ENCODE results near the gene KLF2.

KLF2 gene

DNA sequence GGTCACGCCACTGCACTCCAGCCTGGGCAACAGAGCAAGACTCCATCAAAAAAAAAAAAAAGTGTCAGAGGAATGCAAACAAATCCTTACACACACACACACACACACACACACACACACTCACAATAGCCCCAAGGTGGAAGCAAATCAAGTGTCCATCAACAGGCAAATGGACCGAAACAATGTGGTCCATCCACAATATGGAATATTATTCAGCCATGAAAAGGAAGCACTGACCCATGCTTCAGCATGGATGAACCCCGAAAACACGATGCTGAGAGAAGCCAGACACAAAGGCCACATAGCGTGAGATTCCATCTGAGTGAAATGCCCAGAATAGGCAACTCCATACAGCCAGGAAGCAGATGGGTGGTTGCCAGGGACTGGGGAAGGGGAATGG, 16.5 kb upstream of the KLF2 start:
- DNase-seq = no peak

DNA sequence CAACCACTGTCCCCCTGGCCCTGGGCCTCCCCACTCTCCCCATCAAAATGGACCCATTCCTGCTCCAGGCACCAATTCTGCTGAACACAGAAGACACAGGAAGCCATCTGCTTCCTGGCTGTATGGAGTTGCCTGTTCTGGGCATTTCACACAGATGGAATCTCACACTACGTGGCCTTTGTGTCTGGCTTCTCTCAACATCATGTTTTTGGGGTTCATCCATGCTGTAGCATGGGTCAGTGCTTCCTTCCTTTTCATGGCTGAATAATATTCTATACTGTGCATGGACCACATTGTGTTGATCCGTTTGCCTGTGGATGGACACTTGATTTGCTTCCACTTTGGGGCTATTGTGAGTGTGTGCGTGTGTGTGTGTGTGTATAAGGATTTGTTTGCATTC, 15.0 kb upstream of the KLF2 start:
- no peak for DNase-seq

DNA sequence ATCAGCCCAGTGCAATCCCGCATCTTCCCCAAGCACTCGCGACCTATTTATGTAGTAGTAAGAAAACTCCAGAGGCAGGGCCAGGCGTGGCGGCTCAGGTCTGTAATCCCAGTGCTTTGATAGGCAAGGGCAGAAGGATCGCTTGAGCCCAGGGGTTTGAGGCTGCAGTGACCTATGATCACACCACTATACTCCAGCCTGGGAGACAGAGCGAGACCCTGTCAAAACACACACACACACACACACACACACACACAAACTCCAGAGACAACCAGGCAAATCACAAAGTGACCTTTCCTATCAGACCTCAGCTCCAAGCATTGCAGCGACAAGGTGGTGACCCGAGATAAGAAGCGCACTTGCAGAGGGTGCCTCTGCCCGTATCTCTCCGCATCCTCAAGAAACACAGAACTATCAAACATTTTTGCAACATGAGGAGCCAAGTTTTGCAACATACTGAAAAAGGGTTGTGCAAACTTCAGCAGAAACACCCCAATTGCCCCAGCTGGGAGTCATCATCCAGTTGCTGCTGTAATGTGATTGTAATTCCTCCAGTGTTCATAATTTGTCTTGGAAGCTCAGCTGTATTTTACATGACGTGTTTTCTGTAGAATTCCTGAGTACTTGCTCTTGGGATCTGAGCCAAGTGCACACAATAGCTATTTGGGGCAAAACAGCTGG, 8.7 kb upstream of the KLF2 start:
- DNase-seq = no peak

DNA sequence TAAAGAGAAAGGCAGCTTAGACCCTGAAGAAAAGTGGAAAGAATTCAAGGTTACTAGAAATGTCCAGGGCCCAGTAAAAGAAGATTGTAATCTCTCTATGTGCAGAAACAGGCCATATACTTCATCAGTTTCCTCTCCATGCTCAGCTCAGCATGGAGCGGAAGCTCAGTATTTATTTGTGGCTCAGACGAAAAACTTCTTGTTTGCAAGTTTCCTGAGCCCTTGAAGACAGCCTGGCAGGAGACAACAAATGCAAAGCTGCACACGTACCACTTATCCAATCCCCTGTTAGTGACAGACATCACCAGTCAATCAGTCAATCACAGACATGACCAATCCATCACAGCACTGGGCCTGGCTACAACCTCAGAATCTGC, 8.1 kb upstream of the KLF2 start:
- DNase-seq = no peak

DNA sequence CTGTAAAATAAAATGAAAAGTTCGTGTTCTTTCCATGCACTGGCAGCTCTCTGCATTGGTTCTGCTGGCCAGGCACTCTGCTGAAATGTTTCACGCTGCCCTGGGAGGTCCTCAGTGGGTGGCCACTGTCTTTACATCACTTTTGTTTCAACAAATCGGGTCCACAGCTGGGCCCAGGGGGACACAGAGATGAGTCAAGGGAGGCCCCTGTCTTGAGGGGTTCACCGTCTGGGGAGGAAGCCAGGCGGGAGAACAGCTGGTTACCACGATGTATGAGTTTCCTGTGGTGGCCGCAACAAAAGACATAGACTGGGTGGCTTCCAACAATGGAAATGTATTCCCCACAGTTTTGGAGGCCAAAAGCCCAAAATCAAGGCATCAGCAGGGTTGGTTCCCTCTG, 5.1 kb upstream of the KLF2 start:
- DNase-seq = no peak

DNA sequence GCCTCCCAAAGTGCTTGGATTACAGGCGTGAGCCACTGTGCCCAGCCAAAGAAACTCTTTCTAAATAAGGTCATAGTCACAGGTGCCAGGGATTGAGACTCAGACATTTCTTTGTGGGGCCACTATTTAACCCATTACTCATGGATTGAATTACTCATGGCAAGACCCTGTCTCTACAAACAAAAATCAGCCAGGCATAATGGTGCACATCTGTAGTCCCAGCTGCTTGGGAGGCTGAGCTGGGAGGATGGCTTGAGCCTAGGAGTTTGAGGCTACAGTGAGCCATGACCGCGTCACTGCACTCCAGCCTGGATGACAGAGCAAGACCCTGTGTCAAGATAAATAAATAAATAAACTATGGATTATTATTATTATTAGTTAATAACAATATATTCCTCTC, 3.6 kb upstream of the KLF2 start:
- no peak for DNase-seq

DNA sequence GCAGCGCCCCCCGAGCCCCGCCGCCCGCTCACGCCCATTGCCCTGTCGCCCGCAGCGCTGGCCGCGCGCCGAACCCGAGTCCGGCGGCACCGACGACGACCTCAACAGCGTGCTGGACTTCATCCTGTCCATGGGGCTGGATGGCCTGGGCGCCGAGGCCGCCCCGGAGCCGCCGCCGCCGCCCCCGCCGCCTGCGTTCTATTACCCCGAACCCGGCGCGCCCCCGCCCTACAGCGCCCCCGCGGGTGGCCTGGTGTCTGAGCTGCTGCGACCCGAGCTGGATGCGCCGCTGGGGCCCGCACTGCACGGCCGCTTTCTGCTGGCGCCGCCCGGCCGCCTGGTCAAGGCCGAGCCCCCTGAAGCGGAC, 518 bp downstream of the KLF2 start:
- no peak for DNase-seq

DNA sequence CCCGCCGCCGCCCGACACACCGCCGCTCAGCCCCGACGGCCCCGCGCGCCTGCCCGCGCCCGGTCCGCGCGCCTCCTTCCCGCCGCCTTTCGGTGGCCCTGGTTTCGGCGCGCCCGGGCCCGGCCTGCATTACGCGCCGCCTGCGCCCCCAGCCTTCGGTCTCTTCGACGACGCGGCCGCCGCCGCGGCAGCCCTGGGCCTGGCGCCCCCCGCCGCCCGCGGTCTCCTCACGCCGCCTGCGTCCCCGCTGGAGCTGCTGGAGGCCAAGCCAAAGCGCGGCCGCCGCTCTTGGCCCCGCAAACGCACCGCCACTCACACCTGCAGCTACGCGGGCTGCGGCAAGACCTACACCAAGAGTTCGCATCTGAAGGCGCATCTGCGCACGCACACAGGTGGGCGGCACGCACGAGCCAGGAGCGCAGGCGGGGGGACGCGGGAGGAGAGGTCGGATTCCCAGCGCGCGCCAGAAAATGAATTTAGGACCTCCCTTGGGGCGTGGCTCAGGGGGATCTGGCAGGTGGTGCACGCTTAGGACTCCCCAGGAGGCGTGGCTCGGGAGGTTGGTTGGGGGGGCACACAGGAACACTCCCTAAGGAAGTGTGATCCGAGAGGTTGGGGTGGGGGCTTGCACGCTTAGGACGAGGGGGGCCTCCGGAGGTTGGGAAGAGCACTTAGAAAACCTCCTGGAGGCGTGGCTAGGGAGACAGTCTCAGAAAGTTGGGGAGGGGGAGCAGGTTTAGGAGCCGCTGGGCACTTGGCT, 1.2 kb downstream of the KLF2 start:
- peak; percentile 46 for DNase-seq

DNA sequence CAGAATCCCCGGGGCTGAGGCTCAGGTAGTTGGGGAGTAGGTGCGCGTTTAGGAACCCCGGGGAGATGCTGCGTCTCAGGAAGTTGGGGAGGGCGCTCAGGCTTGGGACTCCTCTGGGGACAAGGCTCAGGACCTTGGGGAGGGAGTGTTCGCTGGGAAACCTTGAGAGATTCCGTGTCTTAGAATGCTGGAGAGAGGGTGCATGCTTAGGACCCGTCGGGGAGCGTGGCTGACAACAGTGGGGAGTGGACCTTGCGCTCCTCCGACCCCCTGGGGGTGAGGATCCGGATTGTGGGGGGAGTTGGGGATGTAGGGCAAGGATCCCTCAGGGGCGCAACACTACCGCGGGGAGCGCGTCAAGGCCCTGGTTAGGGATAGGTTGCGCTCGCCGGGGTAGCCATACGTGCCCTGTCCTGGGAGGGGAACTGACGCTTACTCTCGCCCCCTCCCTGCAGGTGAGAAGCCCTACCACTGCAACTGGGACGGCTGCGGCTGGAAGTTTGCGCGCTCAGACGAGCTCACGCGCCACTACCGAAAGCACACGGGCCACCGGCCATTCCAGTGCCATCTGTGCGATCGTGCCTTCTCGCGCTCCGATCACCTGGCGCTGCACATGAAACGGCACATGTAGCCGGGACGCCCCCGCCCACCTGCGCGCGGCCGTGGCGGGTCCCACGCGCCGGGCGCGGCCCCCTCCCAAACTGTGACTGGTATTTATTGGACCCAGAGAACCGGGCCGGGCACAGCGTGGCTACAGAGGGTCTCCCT, 2.0 kb downstream of the KLF2 start:
- no peak for DNase-seq

DNA sequence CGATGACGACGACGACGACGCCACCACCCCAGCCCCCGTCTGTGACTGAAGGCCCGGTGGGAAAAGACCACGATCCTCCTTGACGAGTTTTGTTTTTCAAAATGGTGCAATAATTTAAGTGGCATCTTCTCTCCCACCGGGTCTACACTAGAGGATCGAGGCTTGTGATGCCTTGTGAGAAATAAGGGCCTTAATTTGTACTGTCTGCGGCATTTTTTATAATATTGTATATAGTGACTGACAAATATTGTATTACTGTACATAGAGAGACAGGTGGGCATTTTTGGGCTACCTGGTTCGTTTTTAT, 2.5 kb downstream of the KLF2 start:
- DNase-seq = no peak

DNA sequence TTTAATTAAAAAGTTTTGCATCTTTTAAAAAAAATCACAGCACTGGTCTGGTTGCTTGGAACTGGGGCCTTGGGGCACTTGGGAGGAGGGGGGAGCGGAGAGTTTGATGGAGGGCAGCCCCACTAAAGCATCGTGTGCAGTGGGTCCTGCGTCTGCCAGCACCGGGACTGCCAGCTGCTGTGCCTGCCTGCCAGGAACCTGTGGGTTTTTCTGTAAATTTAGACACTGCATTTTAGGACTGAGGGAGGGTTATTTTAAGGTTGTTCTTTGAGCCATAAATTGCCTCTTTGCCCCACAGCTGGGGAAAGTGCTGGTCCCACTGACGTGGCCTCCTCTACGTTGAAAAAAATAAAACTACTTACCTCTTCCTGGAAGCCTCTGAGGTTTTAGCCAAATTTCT, 2.9 kb downstream of the KLF2 start:
- no peak for DNase-seq

DNA sequence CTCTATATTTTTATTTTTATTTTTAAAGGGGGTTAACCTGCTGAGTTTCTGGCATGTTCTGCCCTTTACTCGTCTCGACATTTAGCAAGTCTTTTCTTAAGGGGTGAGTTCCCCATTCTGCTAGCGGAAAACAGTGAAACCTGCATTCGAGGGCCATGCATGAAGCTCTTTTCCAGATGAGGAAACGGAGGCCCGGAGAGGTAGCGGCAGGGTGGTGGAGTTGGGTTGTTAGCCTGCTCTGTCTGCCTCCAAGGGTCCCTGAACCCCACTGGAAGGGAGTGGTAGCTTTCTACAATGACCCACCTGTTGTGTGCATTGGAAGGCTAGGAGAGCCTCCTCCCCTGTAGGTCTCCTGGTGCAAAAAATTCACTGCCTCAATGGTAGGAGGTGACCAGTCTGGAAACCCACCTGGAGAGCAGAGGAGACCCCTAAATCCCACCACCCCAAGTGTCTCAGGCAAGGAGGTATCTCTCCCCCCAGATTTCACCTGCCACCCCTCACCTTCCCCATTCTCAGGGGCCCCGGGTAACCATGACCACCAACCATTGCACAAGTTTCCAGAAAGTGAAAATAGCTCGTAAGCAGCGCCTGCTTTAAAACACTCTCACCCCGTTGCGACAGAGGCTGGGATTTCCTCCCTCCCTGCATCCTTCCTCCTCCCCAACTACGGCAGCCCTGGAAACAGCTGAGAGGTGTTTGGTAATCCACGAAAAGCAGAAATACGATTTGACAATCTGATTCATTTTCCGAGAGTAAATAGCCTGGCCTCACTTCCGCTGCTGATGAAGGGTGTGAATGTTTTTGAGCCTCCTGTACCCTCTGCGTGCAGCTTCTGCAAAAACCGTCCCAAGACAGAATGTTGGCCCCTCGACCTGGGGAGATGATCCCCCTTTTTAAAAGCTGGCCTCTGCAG, 3.5 kb downstream of the KLF2 start:
- DNase-seq = no peak

DNA sequence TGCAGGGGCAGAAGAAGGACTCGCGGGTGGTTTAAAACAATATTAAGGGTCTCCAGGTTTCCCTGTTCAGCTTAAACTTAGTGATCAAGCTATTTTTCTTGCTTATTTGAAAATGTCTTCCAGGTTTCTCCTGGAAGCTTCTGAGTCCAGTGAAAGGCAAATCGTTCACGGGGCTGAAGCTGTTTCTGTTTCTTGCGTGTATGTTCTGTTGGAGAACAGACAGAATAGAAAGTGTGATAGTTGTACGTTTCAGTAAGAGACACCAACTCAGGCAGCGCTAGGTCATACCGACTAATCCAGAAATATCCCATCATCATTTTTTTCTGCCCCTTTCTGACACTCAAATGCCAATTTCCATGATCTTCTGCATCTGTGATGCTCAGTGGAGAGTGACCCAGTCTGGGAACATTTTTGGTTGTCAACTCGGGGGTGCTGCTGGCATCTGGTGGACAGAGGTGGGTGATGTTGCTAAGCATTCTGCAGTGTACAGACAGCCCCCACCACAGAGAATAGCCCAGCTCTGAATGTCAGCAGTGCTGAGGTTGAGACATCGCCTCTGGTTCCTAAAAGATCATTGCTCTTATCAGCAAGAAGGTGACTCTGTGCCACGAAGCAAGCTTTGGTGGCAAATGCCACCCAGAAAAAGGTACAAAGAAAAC, 4.3 kb downstream of the KLF2 start:
- DNase-seq = no peak

DNA sequence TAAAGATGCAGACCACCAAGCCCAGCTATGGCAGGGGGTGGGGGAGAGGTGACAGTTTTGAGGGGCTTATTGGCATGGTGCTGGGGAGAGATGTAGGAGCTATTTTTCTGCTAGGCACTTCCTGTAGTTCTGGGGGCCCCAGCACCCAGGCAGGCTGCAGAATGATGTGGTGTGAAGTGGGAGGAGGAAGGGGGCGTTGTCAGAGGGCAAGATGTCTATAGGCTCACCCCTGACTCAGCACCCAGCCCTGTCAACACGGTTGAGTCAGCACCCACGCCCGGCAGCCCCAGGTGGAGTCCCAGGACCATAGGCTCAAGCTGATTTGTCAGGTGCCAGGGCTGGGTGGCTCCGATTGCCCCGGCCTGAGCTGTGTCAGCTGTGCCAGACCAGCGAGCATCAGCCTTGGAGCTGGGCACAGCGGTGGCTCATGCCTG, 5.8 kb downstream of the KLF2 start:
- no peak for DNase-seq

DNA sequence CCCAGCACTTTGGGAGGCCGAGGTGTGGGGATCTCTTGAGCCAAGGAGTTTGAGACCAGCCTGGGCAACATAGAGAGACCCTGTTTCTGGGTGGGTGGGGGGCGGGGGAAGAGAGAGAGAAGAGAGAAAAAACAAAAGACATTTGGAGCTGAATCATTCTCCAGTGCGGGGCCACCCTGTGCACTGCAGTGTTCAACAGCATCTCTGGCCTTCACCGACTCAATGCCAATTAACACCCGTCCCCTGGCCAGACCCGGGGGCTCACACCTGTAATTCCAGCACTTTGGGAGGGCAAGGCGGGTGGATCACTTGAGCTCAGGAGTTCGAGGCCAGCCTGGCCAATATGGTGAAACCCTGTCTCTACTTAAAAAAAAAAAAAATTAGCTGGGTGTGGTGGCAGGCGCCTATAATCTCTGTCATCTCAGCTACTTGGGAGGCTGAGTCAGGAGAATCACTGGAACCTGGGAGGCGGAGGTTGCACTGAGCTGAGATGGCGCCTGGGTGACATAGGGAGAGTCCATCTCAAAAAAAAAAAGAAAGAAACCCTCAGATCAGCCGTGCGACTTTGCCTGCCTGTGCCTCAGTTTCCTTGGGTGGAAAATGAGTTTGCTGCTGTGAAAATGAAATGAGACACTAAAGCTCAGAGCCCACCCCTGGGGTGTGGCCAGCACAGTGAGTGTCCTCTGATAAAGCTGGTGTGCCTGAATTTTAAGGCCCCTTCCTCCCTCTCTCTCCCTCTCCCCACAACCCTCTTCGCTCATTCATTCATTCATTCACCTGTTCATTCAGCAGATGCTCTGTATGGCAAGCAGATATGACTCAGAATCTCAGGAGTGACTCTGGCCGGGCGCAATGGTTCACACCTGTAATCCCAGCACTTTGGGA, 6.4 kb downstream of the KLF2 start:
- no peak for DNase-seq

DNA sequence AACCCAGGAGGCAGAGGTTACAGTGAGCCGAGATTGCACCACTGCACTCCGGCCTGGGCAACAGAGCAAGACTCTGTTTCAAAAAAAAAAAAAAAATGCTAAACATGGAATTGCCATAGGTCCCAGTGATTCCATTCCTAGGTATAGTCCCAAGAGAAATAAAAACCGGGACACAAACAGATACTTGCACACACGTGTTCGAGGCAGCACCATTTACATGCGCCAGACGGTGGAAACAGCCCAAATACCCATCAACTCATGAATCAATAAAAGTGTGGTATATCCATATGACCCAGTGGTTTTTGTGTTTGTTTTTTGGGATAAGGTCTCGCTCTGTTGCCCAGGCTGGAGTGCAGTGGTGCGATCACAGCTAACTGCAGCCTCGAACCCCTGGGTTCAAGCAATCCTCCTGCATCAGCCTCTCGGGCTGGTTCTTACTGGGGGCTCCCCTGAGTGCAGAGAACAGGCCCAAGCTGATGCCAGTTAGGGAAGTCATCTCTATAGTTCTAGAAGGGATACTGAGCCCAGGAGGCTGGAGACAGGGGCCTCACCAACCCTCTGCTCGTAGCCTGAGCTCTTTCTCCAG, 8.5 kb downstream of the KLF2 start:
- no peak for DNase-seq

DNA sequence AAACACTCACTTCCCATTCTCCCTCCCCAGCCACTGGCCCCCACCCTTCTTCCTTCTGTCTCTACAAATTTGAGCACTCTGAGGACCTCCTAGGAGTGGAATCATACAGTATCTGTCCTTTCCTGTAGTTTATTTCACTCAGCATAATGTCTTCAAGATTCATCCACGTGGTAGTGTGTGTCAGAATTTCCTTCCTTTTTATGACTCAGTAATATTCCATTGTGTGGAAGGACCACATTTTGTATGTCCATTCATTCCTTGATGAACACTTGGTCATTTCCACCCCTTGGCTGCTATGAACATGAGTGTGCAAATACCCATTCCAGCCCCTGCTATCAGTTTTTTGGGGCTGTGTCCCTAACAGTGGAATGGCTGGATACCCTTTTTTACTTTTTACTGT, 9.8 kb downstream of the KLF2 start:
- DNase-seq = no peak

DNA sequence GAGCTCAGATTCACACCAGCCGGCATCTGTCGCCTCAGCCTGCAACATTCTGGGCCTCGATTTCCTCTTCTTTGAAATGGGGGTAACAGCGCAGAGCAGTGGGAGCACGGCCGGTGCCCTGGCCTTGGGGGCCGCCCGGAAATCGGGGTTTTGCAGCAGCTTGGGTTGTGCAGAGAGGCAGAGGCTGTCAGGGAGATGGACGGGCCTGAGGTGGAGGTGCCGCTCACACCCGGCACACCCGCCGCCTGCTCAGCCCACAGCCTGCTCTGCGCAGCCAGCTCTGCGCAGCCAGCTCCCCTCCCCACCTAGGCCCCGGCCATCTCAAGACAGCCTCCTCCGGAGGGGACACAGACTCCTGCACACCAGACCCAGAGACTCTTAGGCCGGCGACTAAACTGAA, 10.6 kb downstream of the KLF2 start:
- DNase-seq = no peak

DNA sequence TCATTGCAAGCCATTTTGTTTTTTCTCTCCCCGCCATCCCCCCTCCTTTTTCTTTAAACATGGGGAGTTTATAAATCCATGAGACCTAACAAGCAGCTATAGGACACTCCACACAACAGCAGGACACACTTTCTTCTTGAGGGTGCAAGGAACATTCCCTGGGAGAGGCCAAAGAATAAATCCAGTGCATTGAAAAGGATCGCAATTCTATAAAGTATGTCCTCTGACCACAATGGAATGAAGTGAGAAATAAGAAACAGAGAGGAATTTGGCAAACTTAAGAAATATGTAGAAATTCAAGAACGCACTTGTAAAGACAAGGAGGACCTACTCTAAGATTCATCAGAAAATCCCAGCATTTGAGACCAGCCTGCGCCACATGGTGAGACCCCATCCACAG, 11.9 kb downstream of the KLF2 start:
- DNase-seq = no peak

DNA sequence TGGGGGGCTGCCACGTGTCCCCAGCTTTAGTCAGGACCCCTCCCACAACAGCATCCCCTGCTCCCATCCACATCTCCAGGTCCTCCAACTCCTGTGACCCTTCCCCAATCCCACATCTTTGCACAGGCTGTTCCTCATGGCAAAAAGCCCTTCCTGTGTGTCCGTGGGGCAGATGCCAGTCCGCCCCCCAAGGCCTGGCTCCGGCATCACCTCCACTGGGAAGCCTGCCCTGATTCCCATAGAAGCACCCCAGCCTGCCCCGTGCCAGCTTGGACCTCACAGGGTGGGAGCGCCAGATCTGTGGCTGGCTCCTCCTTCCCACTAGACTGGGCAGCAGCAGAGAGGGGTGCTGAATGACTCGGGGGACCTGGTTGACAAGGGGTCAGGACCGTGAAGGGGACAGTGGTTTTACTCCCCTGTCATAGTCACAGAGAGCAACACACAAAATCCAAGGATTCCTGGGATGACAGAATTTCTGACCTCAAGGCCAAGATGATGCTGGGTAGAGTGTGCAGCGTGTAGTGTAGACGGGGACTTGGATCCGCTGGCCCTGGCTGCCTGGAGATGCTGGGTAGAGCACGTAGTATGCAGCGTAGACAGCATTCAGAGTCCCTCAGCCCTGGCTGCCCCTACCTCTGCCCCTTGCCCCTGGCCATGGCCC, 13.3 kb downstream of the KLF2 start:
- DNase-seq = no peak

All from NCI-H774 (cell line).